Raji (cell line): Measurements from ENCODE around the gene COX5A.
A peak's percentile ranks its signal among the peaks of the same experiment; 100 is the strongest.

Experiments
- POLR2A ChIP-seq: IDR thresholded peaks from 2 replicates; pipeline ENCODE4 v1.6.1; 2011; ENCODE audit warnings: low read depth, low read length, control low read depth; ENCODE audit not compliant: insufficient read depth

The COX5A gene

GRCh38 chr15:74913041-74913440 is 24.8 kb downstream of the COX5A start:
- TF ChIP-seq POLR2A = no peak

GRCh38 chr15:74908635-74909034 is 29.2 kb downstream of the COX5A start:
- TF ChIP-seq POLR2A = no peak

GRCh38 chr15:74907163-74907870 is 30.6 kb downstream of the COX5A start:
- no peak for TF ChIP-seq POLR2A

GRCh38 chr15:74906450-74907162 is 31.3 kb downstream of the COX5A start, which contains the start of gene FAM219B:
Gene FAM219B (minus strand): TSS chr15:74906851. CDS start chr15:74906800, 51 bp downstream.
- TF ChIP-seq POLR2A = peak; percentile 74

GRCh38 chr15:74906067-74906449 is 31.8 kb downstream of the COX5A start:
- no peak for TF ChIP-seq POLR2A

- TF ChIP-seq POLR2A = no peak
These were observed 33.6 kb downstream of the COX5A start for GRCh38 chr15:74904190-74904805.

- TF ChIP-seq POLR2A = no peak
These were observed 34.2 kb downstream of the COX5A start for GRCh38 chr15:74903676-74904075.

GRCh38 chr15:74902295-74903075 is 35.4 kb downstream of the COX5A start:
- no peak for TF ChIP-seq POLR2A

GRCh38 chr15:74901612-74902063 is 36.2 kb downstream of the COX5A start:
- TF ChIP-seq POLR2A = no peak; the same call in 1 of the 2 replicates

- TF ChIP-seq POLR2A = no peak
These were observed 40.6 kb downstream of the COX5A start for GRCh38 chr15:74897300-74897701.

GRCh38 chr15:74896316-74896715 is 41.6 kb downstream of the COX5A start:
- peak; percentile 23; the same call in 1 of the 2 replicates for TF ChIP-seq POLR2A

- TF ChIP-seq POLR2A = no peak
These were observed 42.0 kb downstream of the COX5A start for GRCh38 chr15:74895830-74896229.

GRCh38 chr15:74893627-74894026 is 44.2 kb downstream of the COX5A start:
- TF ChIP-seq POLR2A = no peak

- no peak for TF ChIP-seq POLR2A
These were observed 44.9 kb downstream of the COX5A start for GRCh38 chr15:74892931-74893330.

- 0 out of 2 replicates have a peak, but pooled peaks have one; percentile 13 for TF ChIP-seq POLR2A
These were observed 45.6 kb downstream of the COX5A start for GRCh38 chr15:74892313-74892712.
